GM19238 (cell line): ENCODE data around the gene GRAMD4.

Experiments
- DNase-seq: peaks from one replicate; pipeline ENCODE4 v3.0.0; 2011; ENCODE audit warnings: low spot score; ENCODE audit not compliant: insufficient read length

The GRAMD4 gene

DNA sequence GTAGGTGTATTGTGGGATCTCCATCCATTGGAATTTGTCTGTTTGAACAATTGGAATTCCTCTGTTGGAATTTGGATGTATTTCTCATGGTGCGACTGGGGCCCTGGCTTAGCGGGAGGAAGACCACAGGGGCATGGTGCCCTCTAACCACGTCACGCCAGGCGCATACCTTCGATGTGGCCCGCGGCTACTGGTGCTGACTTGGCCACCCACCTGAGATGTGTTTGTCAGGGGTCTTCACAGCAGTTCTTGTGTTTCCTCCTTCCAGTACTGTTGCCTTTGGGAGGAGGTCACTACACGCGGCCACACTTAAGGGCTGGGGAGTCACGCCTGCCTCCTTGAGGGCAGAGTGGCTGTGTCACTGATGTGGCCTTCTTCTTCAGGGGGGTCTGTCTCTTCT, 36.6 kb upstream of the GRAMD4 start:
- DNase-seq: no peak

DNA sequence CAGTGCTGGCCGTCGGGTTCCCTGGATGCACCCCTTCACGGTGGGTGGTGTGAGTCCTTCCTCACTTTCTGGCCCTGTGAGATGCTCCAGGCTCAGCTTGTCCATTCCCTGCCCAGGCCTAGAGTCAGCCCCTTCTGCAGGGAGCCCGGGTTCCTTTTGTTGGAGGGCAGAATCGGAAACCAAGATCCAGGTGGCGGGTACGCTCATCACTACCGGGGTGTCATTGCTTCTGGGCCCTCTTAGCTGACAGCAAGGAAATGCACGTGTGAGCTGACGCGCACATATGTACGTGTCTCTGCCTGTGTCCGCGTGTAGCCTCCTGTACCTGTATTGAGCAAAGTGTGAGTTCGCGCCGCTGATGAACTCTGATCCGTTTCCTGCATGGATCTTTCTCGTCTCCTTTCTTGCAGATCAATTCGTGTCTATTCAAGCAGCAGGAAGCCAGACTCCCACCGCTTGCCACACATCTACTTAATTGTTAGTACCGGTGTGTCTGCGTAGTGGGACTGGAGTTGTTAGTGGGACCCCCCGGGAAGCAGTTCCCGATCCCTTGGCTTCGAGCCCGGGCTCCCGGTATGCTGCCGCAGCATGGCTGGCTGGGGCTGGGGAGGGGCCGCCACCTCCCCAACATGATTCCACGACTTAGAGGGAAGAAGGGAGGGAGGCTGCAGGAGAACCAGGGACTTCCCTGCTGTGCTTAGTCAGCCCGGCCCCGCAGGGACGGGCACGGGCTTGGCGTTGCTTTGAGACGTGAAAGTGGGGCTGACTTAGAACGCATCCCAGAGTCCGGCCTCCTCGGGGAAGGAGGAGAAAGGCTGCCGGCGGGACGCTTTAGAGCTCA, 35.9 kb upstream of the GRAMD4 start:
- no peak for DNase-seq

DNA sequence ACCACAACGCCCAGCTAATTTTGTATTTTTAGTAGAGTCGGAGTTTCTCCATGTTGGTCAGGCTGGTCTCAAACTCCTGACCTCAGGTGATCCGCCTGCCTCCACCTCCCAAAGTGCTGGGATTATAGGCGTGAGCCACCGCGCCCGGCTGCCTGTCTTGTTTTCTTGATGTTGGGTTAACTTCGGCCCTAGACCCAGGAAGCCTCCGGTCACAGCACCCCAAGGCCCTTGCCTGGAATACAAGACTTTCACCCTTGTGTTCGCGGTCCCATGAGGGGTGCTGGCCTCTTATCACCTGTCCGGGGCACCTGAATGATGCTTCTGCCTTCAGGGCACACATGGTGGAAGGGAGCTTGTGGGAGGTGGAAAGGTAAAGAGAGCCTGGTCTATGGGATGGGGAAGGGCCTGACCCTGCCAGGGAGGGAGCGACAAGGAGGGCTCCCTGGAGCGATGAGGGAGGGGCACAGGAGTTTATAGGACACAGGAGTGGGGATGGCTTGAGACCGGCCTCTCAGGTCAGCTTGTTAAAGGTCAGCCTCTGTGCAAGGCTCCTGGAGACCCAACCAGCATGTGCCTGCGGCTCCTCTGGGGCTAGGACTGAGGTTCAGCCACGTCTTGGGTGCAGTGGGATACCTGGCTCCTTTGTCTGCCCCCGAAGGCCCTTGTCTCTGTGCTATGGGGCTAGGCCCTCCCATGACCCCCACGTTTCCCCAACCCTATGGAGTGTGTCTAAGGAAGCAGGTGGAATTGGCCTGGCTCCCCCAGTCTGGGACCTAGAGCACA, 34.7 kb upstream of the GRAMD4 start:
- DNase-seq: no peak

DNA sequence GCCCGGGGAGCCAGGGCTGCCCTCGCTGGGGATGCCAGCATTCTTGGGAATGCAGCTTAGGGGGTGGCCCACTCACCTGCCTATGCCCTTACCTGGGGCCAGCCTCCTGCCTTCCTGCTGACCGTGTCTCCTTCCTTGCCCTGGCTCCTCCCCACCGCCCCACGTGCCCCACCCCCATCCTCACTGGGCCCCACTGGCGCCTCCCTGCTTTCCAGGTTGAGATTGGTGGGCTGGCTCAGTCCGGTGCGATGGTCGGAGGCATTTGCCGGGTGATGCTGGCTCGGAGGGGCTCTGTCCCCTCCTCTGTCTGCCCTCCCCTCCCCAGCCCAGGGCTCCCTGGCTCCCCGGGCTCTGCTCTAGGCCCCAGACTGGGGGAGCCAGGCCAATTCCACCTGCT, 34.1 kb upstream of the GRAMD4 start:
- no peak for DNase-seq

DNA sequence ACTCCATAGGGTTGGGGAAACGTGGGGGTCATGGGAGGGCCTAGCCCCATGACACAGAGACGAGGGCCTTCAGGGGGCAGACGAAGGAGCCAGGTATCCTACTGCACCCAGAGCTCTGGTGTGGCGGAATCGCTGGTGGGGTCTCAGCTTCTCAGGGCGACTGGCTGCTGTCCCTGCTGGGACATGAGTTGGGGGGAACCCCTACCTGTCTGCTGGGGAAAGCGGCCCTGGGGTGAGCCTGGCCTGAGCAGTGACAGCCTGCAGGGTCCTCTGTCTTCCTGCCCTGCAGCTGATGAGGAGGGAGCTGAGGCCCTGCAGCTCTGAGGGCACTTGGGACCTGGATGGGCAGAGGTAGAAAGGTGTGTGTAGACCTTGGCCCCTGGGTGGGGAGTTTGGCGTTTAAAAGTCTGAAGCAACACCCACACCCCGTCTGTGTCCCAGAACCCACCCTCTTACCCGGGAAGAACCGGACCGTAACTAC, 33.6 kb upstream of the GRAMD4 start:
- DNase-seq: no peak

DNA sequence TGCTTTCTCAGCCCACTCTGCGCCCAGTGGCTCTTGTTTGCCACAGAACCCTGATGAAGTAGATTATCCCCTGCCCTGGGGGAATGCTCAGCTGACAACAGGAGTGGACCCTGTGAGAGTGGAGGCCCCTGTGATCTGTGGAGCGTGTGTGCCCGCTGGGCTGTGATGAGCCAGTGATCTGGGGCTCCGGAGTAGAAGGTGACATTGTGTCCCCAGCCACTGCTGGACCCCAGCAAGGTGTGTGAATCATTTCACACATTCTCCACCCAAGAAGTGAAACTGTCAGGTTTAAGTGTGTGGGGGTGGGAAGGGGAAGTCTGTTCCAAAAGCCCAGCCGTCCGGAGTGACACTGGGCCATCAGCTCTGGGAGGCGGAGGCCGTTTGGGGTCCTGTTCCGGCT, 33.1 kb upstream of the GRAMD4 start:
- peak; percentile 79 for DNase-seq

DNA sequence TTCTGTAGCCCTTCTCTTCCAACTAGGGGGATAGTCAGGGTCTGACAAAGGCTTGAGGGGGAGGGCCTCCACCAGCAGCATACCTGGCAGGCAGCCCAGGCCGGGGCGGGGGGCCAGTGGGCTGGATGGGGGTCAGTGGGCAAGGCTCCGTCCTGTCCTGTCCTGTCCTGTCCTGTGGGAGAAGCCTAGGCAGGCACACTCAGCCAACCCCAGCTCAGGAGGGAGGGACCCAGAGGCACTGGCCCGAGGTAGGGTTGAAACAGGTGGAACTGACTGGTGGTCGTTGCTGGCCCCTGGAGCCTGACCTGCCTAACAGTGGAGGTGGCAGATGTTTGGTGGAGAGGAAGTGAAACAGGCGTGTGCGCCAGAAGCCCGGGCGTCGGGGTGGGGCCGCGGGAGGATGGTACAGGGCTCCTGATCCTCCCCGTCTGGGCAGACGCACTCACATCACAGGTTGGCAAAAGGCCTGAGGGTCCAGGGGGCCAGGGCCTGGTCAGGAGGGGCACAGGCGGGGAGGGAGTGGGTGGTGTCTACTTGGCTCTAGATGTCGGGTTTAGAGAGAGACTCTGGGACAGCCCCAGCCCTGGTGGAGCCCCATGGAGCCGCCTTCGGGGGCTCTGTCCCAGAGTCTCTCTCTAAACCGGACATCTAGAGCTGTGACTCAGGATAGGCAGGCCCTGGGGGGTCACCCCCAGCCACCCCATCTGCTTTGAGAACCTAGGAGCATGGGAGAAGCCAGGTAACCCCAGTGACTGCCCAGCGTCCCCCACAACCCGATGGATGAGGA, 32.5 kb upstream of the GRAMD4 start:
- DNase-seq: peak; percentile 85

DNA sequence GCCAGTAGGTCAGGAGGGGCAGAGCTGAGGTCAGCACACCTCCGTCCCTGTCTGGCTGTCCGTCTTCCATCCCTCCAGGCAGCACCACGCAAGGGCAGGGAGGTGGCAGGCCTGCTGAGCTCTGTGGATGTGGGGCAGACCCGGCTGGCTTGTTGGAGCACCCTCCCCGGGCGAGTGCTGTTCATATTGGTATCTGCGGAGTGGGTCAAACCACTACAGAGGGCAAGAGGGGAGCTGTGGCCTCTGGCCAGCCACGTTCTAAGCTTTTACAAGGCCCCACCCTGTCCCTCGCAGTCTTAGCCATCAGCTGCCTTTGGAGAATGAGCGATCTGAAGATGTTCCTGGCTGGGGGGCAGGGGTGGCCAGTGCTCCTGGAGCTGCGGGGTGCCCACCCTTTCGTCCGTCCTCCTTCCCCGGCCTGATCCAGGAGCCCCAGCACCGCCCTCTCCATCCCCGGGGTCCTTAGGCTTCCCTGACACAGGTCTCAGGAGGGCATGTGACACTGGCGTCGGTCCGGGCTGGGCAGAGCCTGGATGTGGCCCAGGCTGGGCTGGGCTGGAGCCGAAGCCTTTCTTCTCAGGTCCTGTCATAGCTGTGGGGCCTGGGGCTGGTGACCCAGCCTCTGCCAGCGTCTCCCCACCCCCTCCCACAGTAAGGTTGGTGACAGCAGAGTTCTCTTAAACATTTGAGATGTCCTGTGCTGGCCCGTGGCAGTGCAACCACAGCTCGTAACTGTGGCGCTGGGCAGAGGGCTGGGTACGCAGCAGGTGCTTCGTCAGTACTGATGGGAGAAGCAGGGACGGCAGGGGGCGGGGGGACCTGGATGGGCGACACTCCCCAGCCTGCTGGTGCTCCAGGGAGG, 31.7 kb upstream of the GRAMD4 start:
- no peak for DNase-seq

DNA sequence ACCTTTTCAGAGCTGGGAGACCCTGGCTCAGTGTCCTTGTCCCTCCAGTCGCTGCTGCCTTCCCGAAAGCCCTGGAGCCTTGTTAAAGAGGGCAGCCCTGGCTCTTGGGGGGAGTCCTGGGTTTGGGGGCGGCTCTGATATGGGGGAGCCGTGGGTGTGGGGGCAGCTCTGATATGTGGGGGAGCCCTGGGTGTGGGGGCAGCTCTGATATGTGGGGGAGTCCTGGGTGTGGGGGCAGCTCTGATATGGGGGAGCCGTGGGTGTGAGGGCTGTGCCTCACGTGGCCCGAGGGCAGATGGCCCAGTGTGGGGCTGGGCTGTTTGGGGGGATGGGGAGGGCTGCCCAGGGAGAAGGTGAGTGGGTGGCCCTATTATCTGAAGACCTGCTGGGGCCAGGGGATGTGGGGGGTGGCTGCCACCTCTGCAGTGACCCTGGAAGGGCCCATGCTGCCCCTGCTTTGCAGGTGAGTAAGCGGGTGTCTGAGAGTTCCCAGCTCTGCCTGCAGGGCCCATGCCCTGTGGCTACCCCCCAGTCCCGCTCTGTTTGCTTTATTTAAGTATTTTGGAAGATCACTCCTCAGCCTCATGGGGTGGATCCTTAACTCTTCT, 30.9 kb upstream of the GRAMD4 start:
- DNase-seq: no peak

DNA sequence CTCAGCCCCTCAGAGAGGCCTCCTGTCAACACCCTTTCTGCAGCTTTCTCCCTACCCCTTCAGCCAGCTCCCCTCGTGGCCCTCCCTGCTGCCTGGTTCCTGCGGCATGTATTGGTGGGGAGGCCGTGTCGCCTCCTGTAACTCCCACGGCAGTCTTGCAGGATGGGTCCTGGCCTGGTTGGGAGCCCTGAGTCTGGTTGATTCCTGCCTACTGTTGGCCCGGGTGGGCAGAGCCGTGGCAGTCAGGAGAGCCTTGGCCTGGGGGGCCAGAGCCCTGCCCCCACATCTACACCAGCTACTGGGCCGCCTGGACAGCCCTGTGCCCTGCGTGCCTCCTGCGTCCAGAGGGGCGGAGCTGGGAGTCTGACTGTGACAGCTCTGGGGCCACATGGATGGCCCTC, 30.3 kb upstream of the GRAMD4 start:
- DNase-seq: no peak

DNA sequence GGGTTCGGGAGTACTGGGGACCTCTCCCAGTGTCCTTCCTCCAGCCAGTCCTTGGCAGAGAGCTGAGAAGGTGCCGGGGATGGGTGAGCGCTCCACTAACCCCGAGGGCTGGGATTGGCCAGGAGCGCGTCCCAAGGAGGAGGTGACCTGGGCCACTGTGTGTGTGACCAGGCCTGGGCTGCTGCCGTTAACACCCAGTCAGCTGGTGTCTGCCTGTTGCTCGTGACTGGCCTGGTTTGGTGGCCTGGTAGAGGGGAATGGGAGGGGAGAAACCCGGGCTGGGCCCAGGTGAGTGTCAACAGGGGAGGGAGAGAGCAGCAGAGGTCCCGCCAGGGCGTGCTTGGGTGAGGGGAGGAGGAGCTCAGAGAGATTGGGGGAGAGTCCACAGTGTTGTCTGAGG, 29.9 kb upstream of the GRAMD4 start:
- DNase-seq: no peak

DNA sequence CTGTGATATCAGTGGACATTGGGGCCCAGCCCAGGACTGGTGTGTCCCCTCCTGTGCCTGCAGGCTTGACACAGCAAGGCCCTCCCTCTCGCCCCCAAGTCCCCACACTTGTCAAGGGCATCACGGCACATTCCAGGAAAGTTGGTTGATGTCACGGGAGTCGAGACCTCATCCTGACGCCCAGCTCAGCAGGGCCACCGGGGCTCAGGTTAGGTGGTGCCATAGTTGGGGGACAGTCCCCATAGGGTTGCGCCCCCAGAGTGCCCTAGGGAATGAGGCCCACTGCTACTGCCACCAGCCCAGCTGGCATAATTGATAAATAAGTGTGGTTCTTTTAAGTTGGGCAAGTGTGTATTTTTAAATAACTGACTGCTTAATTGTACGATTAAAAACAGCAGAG, 28.3 kb upstream of the GRAMD4 start:
- DNase-seq: no peak

DNA sequence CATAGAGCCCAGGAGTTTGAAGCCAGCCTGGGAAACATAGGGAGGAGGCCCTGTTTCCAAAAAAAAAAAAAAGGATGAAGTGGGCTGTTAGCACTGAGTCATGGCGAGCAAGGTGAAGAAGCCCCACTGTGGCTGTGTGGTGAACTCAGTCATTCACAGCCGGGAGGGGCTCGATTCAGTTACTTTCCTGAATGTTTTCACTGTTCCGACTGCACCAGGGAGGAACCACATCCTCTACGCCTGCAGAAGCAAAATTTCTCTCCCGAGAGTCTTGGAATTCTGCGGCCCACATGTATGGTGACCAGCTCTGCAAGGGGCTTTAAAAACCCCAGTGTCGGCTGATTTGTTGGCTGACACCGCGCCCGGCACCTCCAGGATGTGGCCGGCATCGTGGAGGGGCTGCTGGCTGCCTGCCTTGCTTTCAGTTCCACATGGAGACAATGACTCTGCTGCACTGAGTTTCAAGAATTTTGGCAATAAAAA, 27.8 kb upstream of the GRAMD4 start:
- peak; percentile 79 for DNase-seq

DNA sequence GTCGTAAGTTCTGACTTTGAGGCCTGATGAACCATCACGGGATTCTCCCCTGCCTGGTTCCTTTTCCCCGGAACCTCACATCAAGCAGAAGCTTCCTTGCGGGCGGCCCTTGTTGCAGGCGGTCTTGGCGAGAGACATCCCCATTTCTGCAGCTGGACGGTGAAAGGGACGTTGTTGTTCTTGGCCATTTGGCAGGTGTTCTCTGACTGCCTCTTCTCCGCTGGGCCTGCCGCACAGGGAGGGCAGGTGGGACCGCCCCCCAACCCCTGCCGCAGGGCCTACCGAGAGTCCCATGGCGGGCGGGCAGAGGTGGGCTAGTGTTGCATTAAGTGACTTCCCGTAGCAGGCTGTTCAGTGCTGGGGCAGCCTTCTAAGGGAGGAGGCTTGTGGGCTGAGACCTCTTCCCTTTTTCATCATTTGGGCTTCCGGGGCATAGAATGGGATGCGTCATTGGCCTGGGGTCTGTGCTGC, 26.9 kb upstream of the GRAMD4 start:
- peak; percentile 65 for DNase-seq

DNA sequence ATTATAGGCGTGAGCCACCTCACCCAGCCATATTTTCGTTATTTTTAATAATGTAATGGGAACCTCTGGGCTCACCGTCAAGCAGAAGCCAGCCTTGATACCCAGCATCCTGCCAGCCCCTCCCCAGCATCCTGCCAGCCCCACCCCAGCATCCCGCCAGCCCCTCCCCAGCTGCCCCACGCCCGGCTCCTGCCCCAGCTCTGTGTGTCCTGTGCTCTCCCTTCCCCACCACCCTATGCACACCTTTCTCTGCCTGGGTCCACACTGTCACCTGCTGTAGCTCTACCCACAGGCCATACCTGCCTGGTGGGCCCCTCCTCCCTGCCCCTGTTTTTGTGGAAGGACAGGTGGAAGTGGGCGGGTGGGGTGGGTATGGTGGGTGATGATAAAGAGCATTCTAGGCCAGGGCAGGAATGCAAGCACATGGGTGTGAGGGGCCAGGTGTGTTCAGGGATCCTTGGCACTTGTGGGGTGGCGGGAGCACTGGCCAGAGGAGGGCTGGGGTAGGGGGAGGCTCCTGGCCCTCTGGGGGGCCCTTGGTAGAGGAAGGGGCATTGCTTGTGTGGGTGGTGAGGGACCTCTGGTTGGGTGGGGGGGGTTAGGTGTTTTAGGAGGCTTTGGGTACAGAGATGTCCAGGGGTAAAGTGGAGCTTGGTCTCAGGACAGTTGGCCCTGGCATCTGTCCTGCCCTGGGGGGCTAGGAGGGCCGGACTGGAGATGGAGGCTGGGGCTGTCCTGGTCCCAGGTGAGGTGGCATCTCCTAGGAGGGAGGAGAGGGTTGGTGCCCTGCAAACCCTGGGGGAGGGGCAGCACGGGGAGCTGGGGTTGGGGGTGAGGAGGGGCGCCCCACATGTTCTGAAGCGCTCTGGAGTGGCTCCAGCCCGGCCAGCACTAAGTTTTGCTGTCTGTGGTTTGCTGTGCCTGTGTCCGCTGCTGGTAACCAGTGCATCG, 25.9 kb upstream of the GRAMD4 start:
- no peak for DNase-seq

DNA sequence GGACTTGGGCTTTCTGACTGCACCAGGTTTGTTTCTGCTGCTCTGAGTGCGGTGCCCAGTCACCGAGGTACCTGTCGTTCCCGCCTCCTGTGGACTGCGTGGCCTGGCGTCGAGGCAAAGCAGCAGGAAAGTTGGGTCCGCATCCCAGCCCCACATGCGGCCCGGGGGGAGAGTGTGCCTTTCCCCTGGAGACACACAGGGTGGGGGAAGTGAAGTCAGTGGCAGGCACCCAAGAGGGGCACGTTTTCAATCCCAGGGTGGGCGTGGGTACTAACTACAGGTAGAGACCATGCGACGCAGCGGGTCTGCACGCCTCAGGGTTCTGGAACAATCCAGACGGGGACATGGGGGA, 25.3 kb upstream of the GRAMD4 start:
- no peak for DNase-seq

DNA sequence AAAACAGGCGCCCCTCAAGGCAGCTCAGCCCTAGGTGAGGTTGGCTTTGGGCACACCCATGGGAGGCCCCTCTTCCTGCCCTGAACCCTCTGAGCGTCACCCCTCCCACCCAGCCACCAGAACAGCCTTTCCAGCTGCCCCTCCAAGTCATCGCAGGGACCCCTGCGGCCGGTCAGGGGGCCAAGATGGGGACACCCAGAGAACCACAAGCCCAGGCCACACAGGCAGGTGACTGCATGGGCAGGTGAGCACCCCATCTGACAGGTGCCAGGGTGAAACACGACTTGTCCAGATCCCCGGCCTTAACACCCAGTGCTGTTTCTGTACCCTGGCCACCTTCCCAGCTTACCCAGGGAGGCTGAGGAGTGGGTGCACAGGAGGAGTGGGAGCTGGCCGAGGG, 24.6 kb upstream of the GRAMD4 start:
- DNase-seq: no peak

DNA sequence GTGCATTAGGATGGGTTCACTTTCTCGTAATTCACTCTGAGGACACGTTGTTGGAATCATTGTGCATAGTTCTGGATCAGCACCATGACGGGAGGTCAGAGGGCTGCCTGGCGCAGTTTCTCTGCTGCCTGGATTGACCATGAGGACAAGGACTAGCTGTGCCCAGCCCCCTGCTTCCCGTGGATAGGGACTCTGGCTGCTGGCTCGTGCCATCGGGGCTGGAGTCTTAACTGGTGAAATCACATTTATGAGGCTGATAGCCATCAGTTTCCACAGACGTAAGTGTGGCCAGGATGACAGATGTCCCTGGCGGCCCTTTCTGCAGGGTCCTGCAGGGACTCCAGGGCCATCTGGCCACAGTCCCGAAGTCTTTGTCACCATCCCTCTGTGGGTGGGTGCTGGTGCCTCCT, 24.1 kb upstream of the GRAMD4 start:
- no peak for DNase-seq

DNA sequence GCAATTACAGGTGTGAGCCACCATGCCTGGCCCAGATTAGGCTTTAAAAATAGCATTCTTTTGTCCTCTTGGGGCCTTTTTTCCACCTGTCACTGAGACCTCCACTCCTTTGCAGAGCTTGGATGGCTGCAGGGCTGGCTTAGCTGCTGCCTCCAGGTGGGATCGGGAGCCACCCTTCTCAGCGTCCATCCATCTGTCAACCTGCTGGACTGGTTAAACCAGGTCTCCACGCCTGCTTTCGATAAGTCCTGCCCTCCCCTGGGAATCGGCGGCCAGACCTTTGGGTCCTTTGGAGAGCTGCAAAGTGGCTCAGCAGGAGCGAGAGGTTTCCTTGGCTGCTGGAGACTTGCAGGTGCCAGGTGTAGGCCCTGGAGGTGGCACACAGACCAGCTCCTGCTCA, 23.4 kb upstream of the GRAMD4 start:
- DNase-seq: no peak
